Skeletal muscle cell (primary cell): ENCODE measurements around the gene MAN2B2.
A peak's percentile ranks its signal among the peaks of the same experiment; 100 is the strongest.

ENCODE experiments used
- DNase-seq: peaks from one replicate; pipeline ENCODE4 v3.0.0-alpha.2; 2010; ENCODE audit warnings: low read depth
- H3K4me3 ChIP-seq: 2 replicates; pipeline ENCODE4 v1.5.1; 2011; ENCODE audit warnings: low read depth, mild to moderate bottlenecking, control low read depth, low read length, moderate library complexity

Gene MAN2B2

DNA sequence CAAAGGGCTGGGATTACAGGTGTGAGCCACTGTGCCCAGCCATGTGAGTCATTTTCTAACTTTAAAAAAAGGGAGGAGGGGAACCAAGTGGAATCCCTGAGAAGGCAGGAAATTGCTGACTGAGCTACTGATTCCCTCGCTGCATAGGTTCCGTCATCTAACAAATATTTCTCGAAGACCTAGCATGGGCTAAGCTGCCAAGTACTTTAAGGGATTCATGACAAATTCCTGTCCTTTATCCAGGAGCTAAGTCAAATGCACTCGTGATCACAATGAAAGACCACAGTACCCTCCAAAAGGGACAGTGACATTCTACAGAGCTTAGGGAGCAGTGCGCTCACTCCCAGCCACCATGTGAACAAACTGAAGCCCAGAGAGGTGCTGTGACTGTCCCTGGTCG is 33.2 kb upstream of the MAN2B2 start:
- H3K4me3 ChIP-seq = no peak overlapping the region
- no peak for DNase-seq

DNA sequence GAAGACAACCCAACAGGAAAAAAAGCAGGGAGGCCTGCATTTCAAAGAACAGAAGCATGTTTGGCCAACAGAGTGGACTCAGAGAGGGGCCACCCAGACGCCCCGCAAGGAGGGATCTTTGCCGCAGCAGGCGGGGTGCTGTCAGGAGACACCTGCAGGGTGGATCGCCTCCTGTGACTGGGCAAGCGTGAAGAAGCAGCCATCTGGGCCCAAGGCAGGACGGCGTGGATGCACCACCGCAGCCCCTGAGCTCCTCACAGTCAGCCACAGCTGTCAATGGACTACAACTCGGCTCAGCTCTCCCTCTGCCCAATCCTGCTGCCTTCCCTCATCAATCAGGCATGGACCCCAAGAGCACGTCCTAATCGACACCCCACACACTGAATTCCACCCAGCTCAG is 32.0 kb upstream of the MAN2B2 start:
- no peak for DNase-seq
- H3K4me3 ChIP-seq = no peak overlapping the region

DNA sequence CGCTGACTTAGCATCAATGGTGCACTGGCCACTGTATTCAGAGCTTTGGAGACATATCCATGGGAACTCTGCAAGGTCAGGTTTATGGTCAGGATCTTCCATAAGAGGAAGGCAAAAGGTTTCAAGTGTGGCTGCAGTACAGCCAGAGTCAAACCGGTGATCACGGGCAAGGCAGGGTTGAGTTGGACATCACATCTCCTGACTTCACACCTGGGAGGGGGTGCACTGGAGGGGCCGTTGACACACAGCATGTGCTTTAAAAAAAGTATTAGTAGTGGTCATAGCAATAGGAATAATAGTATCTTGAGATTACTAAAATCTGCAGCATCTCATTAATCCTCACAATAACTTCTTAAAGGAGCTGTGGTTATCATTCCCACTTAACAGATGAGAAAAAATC is 28.9 kb upstream of the MAN2B2 start:
- no peak for DNase-seq

GRCh38 chr4:6546681-6547447 is 28.1 kb upstream of the MAN2B2 start:
- no peak overlapping the region for H3K4me3 ChIP-seq
- no peak for DNase-seq

More for the DNA sequence above, 28.9 kb upstream of the MAN2B2 start:
- H3K4me3 ChIP-seq = no peak overlapping the region

- no peak overlapping the region for H3K4me3 ChIP-seq
- no peak for DNase-seq
Observed at GRCh38 chr4:6548201-6548881, 26.6 kb upstream of the MAN2B2 start.

GRCh38 chr4:6548882-6549230 is 26.1 kb upstream of the MAN2B2 start:
- DNase-seq = no peak
- no peak overlapping the region for H3K4me3 ChIP-seq

GRCh38 chr4:6549445-6549844 is 25.5 kb upstream of the MAN2B2 start:
- no peak for DNase-seq
- H3K4me3 ChIP-seq = no peak overlapping the region

- no peak for DNase-seq
- no peak overlapping the region for H3K4me3 ChIP-seq
Observed at GRCh38 chr4:6549890-6550620, 24.9 kb upstream of the MAN2B2 start.

DNA sequence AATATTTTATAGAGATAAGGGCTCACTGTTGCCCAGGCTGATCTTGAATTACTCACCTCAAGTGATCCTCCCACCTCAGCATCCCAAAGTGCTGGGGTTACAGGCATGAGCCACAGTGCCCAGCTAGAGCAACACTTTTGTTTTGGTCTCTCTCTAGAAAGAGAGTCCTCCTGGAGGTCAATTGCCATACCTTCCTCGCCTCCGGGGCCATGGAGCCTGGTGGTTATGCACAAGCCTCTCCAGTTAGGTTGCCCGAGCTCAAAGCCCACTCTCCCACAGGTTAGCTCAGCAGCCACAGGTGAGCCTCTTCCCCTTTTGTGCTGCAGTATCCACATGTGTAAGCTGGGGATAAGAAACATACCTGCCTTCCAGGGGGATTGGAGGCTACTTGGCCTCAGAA is 24.2 kb upstream of the MAN2B2 start:
- no peak for DNase-seq
- no peak overlapping the region for H3K4me3 ChIP-seq

- H3K4me3 ChIP-seq = no peak overlapping the region
- no peak for DNase-seq
Observed at GRCh38 chr4:6551660-6552059, 23.3 kb upstream of the MAN2B2 start.

GRCh38 chr4:6555519-6555918 is 19.5 kb upstream of the MAN2B2 start:
- DNase-seq = no peak

GRCh38 chr4:6556263-6556662 is 18.7 kb upstream of the MAN2B2 start:
- no peak overlapping the region for H3K4me3 ChIP-seq
- no peak for DNase-seq

More at GRCh38 chr4:6555519-6555918, 19.5 kb upstream of the MAN2B2 start:
- no peak overlapping the region for H3K4me3 ChIP-seq

DNA sequence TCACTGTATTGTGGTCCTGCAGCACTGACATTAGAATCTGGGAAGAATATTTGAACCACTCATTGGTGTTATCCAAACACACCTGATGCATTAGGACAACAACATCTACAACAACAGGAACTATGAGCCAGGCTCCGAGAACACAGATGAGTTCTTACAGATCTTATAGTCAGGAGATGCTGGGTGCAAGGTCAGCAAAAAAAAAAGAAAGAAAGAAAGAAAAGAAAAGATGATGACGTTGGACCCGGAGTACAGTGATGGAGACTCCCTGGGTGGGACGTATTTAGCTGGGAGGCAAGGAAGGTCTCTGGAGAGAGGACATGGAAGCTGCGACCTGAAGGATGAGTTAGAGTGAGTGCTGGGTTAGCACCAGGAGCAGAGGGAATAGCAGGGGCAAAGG is 17.8 kb upstream of the MAN2B2 start:
- DNase-seq = no peak
- no peak overlapping the region for H3K4me3 ChIP-seq

DNA sequence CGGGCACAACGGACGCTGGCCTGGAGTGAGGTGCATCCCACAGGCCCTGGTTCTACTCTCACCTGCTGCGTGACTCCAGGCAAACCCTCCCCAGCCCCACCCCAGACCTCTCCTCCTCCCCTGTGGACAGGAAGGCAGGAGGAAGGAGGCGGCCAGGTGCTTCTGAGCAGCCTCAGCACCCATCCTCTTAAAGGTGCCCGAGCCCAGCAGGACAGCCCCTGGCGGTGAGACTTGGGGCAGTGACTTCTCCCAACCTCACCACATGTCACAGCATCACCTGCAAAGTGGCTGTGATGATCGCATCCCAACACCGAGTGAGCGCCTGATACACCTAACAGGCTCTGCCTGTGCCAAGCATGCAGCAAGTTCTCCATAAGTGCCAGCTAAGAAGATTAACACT is 17.1 kb upstream of the MAN2B2 start:
- H3K4me3 ChIP-seq = no peak overlapping the region
- no peak for DNase-seq

DNA sequence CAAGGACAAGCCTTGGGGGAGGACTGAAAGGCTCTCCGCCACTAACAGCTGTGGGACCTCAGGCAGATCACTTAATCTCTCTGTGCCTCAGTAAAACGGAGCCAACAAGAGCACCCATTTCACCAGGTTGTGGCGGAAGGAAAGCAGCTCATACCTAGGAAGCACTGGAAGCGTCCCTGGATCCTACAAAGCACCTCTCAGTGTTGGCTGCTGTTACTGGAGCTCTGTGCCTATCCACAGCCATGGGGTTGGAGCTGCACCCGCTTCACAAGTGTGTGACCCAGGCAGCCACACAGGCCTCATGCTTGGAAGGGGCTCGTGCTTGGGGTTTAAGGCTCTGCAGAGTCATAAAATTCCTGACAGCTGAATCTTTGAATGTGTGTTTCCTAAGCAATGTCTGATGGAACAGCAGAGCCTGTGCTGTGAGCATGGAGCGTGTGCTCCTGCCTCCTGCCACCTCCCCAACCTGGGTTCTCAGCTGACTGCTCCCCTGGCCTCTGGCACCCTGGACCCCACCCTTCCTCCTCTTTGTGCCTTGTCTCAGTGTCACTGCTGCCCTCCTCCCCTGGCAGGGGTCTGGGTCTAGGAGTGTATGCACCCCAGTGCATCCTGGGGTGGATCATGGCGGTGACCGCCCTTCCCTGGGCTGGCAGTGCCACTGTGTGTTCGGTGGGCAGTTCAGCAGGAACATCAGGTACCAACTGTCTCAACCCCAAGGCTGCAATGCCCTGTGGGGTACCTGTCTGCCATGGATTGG is 14.4 kb upstream of the MAN2B2 start:
- no peak overlapping the region for H3K4me3 ChIP-seq
- peak; percentile 30 for DNase-seq

GRCh38 chr4:6561173-6561516 is 13.8 kb upstream of the MAN2B2 start:
- no peak overlapping the region for H3K4me3 ChIP-seq

GRCh38 chr4:6561706-6562371 is 13.2 kb upstream of the MAN2B2 start:
- no peak overlapping the region for H3K4me3 ChIP-seq
- DNase-seq = no peak

More at GRCh38 chr4:6561173-6561516, 13.8 kb upstream of the MAN2B2 start:
- peak; percentile 26 for DNase-seq

DNA sequence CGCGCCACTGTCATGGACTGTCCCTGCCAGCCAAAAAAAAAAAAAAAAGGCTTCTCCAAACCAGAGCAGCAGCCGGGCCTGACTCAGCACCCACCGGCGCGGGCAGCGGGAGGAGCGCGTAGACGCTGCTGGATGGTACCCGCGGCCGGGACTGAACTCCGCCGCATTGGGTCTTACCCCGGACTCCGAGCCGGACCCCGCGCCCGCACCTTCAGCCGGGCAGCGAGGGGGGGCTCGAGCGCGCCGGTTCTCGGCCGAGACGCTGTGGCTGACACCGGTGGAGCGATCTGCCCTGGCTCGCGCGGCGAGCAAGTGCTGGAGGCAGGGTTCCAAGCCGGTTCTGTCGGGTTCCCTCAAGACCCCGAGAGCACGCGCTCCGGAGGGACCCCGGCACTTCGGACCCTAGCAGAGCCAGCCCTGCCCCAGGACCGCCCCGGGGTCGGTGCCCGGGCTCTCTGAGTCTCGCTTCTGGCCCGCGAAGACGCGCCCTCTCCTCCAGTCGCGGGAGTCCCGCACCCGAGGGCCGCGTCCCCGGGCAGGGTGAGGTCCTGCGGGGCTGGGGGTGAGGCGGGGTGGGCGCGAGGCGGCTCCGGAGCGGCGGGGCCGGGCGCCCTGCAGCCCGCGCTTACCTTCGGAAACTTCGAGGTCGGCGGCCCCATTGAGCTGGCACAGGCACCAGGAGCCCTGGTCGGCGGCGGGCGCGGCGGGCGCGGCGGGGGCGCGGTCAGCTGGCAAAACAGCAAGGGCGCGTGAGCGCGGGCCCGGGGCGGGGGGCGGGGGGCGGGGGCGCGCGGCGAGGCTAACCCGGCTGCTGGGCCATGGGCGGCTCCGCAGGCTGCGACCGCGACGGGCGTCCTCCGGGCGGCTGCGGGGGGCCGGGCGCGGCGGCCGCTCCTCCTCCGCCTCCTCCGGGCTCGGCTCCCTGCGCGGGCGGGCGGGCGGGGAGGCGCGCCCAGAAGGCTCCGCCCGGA is 11.8 kb upstream of the MAN2B2 start:
- no peak for DNase-seq
- H3K4me3 ChIP-seq = peak overlapping the region; percentile 52
